ENCODE measurements around the gene PPP6C. TPM values are rescaled to one million over a fixed set of nuclear protein-coding genes. Genes with fewer than 3 reads are reported as not detected.

The PPP6C gene
- total RNA-seq, 1 experiment from 2014 or later: 53.3 TPM

- no peaks in the 10 kb centered on the region for H4K20me1 ChIP-seq (ENCODE audit: control insufficient read depth, insufficient read depth, insufficient read length)
These were observed 42.1 kb downstream of the PPP6C start for GRCh38 chr9:125147401-125147951.

More at GRCh38 chr9:125147401-125147951, 42.1 kb downstream of the PPP6C start:
- Histone ChIP-seq H4K91ac (ENCODE audit: insufficient read length, low read depth, low read length) (no peak overlapping the region), H4K8ac (replicated peaks; ENCODE audit: insufficient read length, low read depth, low read length) (no peak overlapping the region), H3K27ac (ENCODE audit: insufficient read length, low read depth, low read length) (no peak overlapping the region), H2AK5ac (ENCODE audit: insufficient read length, low read length) (no peak overlapping the region), H3K23me2 (ENCODE audit: insufficient read length, low read depth, low read length, poor library complexity, severe bottlenecking) (peaks cover 3% of the 10 kb centered on the region), H3K56ac (ENCODE audit: insufficient read length, low read depth, low read length) (no peak overlapping the region), H2BK12ac (ENCODE audit: insufficient read length, low read depth, low read length) (no peak overlapping the region), H3K18ac (ENCODE audit: insufficient read length, low read depth, low read length) (no peak overlapping the region), H3K9ac (ENCODE audit: extremely low read depth, insufficient read length, low read length) (no peak overlapping the region), H4K5ac (ENCODE audit: insufficient read length, low read depth, low read length) (no peak overlapping the region), H3K79me1 (ENCODE audit: insufficient read depth, low read depth, low read length, poor library complexity, severe bottlenecking) (no peaks in the 10 kb centered on the region), H3K79me2 (ENCODE audit: insufficient read depth, low read length) (no peaks in the 10 kb centered on the region), H3K4me1 (ENCODE audit: insufficient read depth, low read length) (no peaks in the 10 kb centered on the region), H3K23ac (ENCODE audit: insufficient read length, low read depth, low read length) (no peak overlapping the region), H2BK120ac (ENCODE audit: low read depth, low read length, poor library complexity, severe bottlenecking) (no peak overlapping the region), H2BK15ac (ENCODE audit: low read depth, low read length) (no peak overlapping the region), H3K27me3 (ENCODE audit: insufficient read depth, low read length) (no peaks in the 10 kb centered on the region), H3K4ac (ENCODE audit: low read depth, low read length) (no peak overlapping the region), H3K14ac (ENCODE audit: insufficient read depth, low read length) (no peak overlapping the region), H3K4me2 (ENCODE audit: insufficient read depth, insufficient read length, low read length) (no peak overlapping the region), H2BK20ac (ENCODE audit: low read depth, low read length, poor library complexity, severe bottlenecking) (no peak overlapping the region), H2AFZ (ENCODE audit: low read length) (no peak overlapping the region), H3T11ph (ENCODE audit: low read length) (no peak overlapping the region), H3K9me3 (ENCODE audit: control insufficient read depth, low read depth, low read length) (no peaks in the 10 kb centered on the region), H2BK5ac (ENCODE audit: insufficient read length, low read length) (no peak overlapping the region)
- H3K27me3 Mint-ChIP-seq (ENCODE audit: low read depth): no peaks in the 10 kb centered on the region
- H3K4me3 Mint-ChIP-seq: no peak overlapping the region
- no peak overlapping the region for H3K27ac Mint-ChIP-seq
- peaks cover 14 to 38% (median 25%) of the 10 kb centered on the region in 3 experiments for H3K36me3 Mint-ChIP-seq (ENCODE audit: insufficient read depth in 1 of 3, low read depth in 3 of 3)
- TF ChIP-seq CTCF (conservative IDR thresholded peaks at IDR 0.05): no peak
- WGBS (ENCODE audit: extremely low coverage, insufficient read length, low lambda C conversion rate): no CpG with 5 or more reads among the region's 3 CpGs
- no peak for DNase-seq
- no peaks in the 10 kb centered on the region for H3K9me3 Mint-ChIP-seq
- peaks cover 23 to 28% of the 10 kb centered on the region in 2 experiments for H3K4me1 Mint-ChIP-seq

Measured in H9 (cell line).